ENCODE measurements around the gene PHPT1. TPM values are rescaled to one million over a fixed set of nuclear protein-coding genes. Genes with fewer than 3 reads are reported as not detected.
"Not testable (repeated sequence)": the region's sequence is repeated elsewhere in the genome, so short reads cannot be mapped to it uniquely, and the experiment has no call there.

Gene PHPT1
- total RNA-seq, 1 experiment from 2014 or later, result 132 TPM

DNA sequence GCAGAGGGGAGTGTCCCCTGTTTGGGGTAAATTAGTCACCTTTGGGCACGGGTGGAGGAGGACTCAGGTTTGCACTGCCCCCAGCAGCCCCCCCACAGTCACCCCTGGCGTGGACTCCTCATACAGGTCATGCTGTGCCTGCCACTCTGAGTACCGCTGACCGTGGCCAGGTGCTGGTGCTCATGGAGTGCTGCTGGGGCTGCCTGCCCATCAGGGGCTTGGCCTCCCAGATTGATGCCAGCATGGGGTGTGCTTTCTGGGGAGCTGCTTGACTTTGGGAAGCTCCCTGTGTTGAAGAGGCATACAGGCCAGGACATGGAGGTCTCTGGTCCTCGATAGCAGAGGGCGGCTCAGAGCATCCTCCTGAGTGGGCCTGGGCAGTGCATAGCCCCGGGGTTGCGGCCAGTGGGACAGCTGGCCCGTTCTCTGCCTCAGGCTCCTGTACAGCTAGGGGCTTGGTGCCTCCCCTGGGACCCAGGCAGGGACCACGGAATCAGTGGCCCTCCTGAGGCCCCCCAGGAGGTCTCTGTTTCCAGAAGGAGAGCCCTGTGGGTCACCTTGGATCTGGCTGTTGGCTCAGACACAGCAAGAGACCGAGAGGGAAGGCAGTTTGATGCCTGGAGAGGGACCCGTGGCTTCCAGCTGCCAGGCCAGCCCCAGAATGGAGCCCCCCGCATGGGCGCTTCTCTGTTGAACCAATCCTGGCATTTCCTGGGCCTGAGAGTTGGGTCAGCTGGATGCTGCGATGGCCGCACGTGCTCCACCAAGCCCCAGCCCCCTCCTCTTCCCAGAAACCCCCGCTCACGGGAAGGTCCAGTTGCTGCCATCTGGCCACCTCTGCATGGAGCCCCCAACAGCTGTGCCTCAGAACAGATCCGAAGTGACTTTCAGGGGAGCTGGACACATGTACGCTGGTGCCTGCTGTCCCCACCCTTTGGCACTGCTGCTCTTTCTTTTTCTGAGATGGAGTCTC lies 13.0 kb upstream of the PHPT1 start:
- DNase-seq (ENCODE audit: extremely low read depth, low read depth), result no peak

- no peak for DNase-seq (ENCODE audit: extremely low read depth, low read depth)
Measured at GRCh38 chr9:136837146-136837855, 11.9 kb upstream of the PHPT1 start.

GRCh38 chr9:136837856-136838277 lies 11.3 kb upstream of the PHPT1 start:
- not testable (repeated sequence) for DNase-seq (ENCODE audit: extremely low read depth, low read depth)

DNA sequence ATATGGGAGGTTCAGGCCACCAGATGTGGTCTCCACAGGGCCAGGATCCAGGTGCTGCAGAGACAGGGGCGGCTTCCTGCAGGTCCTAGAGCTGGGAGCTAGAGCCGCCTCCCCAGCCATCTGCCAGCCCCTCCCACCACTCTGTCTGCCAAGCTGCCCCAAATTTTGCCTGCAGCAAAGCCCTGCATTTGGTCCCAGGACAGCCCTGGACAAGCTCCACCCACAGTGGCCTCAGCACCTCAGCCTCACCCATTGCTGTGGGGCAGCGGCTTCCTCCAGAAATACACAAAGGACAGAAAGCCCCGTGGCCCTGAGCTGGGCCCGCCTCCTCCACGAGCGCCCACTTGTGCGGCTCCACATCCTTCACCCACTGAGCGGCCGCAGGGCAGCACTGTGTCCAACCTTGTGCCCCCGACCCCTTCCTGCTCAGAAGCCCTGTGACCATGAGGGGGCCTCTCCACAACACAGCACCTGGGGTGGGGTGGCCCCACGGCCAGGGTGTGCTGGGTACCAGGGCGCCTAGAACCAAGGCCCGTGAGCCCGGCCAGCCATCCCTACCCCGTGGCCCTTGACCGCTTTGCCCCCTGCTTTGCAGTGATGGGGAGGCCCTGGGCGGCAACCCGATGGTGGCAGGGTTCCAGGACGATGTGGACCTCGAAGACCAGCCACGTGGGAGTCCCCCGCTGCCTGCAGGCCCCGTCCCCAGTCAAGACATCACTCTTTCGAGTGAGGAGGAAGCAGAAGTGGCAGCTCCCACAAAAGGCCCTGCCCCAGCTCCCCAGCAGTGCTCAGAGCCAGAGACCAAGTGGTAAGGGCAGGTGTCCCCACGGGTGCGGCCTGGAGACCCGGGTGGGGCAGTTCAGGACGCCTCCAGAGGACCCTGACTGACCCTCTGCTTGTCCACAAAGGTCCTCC lies 10.6 kb upstream of the PHPT1 start:
- DNase-seq (ENCODE audit: extremely low read depth, low read depth), result no peak

GRCh38 chr9:136839229-136840139 lies 9.7 kb upstream of the PHPT1 start:
- no peak for DNase-seq (ENCODE audit: extremely low read depth, low read depth)

DNA sequence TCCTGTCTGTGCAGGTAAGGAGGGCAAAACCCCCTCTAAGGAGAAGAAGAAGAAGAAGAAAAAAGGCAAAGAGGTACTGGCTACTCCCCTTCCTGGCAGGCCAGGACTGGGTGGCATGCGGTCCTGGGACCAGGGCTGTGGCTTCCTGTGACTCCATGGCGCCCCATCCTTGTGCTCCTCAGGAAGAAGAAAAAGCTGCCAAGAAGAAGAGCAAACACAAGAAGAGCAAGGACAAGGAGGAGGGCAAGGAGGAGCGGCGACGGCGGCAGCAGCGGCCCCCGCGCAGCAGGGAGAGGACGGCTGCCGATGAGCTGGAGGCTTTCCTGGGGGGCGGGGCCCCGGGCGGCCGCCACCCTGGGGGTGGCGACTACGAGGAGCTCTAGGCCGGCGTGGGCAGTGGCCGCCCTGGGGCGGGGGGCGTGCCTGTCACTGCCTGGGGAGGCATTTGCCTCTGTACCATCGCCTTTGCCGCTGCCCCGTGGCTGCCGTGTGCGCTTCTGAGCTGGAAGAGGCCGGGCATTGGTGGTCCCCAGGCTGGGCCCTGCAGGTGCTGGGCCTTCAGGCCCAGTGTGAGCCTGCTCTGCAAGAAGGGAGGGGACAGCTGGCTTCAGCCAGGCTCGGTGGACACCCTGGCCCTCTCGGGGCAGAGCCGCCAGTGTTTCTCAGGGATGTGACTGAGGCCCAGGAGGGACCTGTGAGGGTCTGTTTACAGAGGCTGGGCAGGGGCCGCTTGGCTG lies 8.9 kb upstream of the PHPT1 start:
- no peak for DNase-seq (ENCODE audit: extremely low read depth, low read depth)

- DNase-seq (ENCODE audit: extremely low read depth, low read depth), result peak; percentile 30
Measured at GRCh38 chr9:136840877-136841645, 8.1 kb upstream of the PHPT1 start.

- DNase-seq (ENCODE audit: extremely low read depth, low read depth), result not testable (repeated sequence)
Measured at GRCh38 chr9:136841646-136842379, 7.4 kb upstream of the PHPT1 start.

- peak; percentile 73 for DNase-seq (ENCODE audit: extremely low read depth, low read depth)
Measured at GRCh38 chr9:136842380-136842948, 6.7 kb upstream of the PHPT1 start, which contains the start of gene AJM1. Gene AJM1, plus strand, starts transcription at chr9:136842478. Its CDS starts 1,937 bp downstream, at chr9:136844415.

DNA sequence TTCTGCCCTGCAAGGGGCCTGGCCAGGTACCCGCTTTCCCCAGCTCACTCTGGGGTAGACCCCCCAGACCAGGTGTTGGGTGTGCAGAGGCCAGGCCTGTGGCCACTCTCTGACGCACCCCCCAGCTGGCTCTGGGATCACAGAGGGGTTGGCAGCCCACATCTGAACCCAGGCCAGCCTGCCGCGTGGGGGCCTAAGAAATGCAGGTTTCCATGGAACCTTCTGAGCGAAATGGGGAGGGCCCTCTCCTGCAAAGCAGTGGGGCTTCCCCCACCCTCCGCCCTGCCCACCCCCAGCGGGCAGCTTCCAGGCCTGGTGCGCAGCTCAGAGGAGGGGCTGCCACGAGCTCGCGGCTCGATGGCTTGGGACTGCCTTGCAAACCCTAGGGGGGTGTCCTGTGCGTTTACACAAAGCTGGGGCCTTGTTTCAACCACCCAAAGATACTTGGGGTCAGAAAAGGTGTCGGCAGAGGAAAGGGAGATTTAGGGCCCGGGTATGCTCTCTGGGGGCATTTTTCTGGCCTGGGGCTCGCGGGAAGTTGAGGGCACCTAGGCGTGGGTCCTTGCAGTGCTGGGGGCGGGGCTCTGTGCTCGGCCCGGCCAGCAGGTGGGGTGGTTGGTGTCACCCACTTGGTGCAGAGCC lies 5.9 kb upstream of the PHPT1 start:
- DNase-seq (ENCODE audit: extremely low read depth, low read depth), result not testable (repeated sequence)

DNA sequence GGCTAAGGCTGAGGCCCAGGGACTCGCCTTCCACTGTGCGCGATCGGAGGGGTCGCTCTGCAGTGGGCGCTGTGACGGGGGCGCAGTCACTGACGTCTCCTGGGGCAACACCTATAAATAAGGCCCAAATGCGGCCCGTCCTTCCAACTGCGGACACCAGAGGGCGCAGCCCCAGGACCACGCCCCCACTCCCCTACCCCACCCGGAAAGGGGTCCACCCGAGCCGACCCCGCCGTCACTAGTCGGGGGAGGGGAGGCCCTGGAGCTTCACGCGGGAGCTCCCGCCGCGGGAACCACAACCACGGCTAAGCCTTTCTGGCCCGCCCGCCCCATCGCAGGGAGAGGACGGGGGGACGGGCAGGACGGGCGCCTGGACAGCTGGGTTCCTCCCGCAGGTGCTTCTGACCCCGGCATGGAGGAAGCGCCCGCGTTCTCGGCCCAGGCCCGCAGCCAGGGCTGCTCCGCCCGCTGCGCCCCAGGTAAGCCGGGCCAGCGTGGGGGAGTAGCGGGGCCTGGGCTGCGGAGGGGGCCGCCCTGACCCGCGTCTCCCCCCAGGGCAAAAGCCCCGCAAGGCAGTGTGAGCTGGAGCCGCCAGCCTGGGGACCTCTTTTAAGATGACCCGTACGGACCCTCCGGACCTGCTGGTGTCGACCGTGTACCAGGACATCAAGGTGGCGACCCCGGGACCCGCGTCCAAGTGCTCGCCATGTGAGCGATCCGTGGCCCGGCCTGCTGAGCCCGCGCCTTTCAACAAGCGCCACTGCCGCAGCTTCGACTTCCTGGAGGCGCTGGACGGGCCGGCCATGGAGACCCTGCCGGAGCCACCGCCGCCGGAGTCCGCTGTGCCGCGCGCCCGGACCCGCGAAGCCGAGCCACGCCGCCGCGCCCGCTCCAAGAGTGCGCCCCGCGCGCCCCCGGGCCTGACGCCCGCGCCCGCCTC lies 5.1 kb upstream of the PHPT1 start:
- not testable (repeated sequence) for DNase-seq (ENCODE audit: extremely low read depth, low read depth)

DNA sequence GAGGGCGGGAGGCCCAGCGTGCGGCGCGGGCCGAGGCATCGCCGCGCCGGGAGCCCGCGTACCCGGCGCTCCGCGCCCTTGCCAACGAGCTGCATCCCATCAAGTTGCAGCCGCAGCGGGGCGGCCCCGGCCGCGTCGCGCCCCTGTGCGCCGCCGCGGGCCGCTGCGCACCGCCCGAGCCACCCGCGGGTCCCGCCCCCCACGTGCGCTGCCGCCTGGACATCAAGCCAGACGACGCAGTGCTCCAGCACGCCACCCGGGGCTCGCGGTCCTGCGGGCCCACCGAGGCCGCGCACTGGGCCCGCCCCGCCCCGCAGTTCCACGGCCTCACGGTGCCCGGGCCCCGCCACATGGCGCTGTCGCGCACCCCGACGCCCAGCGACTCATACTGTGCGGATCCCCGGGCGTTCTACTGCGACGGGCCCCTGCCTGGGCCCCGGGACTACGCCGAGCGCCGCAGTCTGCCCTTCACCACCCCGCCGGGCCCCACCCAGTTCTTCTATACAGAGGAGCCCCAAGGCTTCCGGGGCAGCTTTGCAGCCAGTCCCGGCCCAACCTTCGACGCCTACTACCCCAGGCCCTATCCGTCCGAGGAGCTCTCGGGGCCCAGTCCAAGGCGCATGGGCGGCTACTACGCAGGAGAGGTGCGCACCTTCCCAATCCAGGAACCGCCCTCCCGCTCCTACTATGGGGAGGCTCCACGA lies 4.3 kb upstream of the PHPT1 start:
- no peak for DNase-seq (ENCODE audit: extremely low read depth, low read depth)

DNA sequence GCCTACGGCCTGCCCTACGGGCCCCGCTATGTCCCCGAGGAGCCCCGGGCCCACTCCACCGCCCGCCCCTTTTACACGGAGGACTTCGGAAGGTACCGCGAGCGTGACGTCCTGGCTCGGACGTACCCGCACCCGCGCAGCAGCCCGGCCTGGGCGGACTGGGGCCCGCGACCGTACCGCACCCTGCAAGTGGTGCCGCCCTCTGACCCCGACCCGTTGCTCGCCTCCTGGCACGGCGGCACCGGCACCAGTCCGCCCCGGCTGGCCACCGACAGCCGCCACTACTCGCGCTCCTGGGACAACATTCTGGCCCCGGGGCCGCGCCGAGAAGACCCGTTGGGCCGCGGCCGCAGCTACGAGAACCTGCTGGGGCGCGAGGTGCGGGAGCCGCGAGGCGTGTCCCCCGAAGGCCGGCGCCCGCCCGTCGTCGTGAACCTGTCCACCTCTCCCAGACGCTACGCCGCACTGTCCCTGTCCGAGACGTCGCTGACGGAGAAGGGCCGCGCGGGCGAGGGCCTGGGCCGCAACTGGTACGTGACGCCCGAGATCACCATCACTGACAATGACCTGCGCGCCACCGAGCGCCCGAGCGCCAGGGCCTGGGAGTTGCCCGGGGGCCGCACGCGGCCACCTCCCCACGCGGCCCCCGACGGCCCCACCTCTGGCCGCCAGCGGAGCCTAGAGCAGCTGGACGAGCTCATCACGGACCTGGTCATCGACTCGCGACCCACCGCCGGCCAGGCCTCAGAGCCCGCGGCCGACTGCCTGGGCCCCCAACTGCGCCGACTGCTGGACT lies 3.5 kb upstream of the PHPT1 start:
- no peak for DNase-seq (ENCODE audit: extremely low read depth, low read depth)
